SK-N-SH (cell line): ENCODE measurements around the gene SUPT3H.

Experiments used
- CTCF ChIP-seq: fragments of 200-600 bp; sonication (generic); IDR thresholded peaks from 2 replicates; pipeline ENCODE4 v1.6.1; 2017; ENCODE audit warnings: antibody characterized with exemption, mild to moderate bottlenecking, moderate library complexity
- FOSL2 ChIP-seq: IDR thresholded peaks from 2 replicates; pipeline ENCODE4 v1.4.0; 2012; ENCODE audit warnings: low read depth, mild to moderate bottlenecking, moderate library complexity, borderline replicate concordance
- FOXJ3 ChIP-seq: sonication (generic); formaldehyde crosslinking; IDR thresholded peaks from 2 replicates; pipeline ENCODE4 v1.5.1; 2020; ENCODE audit warnings: mild to moderate bottlenecking, missing genetic modification reagents
- FOXM1 ChIP-seq: IDR thresholded peaks from 2 replicates; pipeline ENCODE4 v1.4.0; 2012; ENCODE audit warnings: low read depth, mild to moderate bottlenecking
- GABPA ChIP-seq: IDR thresholded peaks from 2 replicates; pipeline ENCODE4 v1.4.0; 2012; ENCODE audit warnings: low read depth, mild to moderate bottlenecking
- MXI1 ChIP-seq: IDR thresholded peaks from 2 replicates; pipeline ENCODE4 v1.6.1; 2012; ENCODE audit warnings: mild to moderate bottlenecking, low read depth, low read length, improper control_type of control experiment
- POLR2AphosphoS5 ChIP-seq: IDR thresholded peaks from 2 replicates; pipeline ENCODE4 v1.6.1; 2012; ENCODE audit warnings: low read depth, low read length
- RAD21 ChIP-seq: IDR thresholded peaks from 2 replicates; pipeline ENCODE4 v1.6.1; 2012; ENCODE audit warnings: mild to moderate bottlenecking, low read length
- RFX5 ChIP-seq: IDR thresholded peaks from 2 replicates; pipeline ENCODE4 v1.6.1; 2012; ENCODE audit warnings: mild to moderate bottlenecking, improper control_type of control experiment, low read length
- SIN3A ChIP-seq: IDR thresholded peaks from 2 replicates; pipeline ENCODE4 v1.6.1; 2012; ENCODE audit warnings: low read depth, mild to moderate bottlenecking, low read length, moderate library complexity, borderline replicate concordance
- TEAD4 ChIP-seq: IDR thresholded peaks from 2 replicates; pipeline ENCODE4 v1.4.0; 2012; ENCODE audit warnings: mild to moderate bottlenecking, borderline replicate concordance; ENCODE audit not compliant: insufficient read depth
- YY1 ChIP-seq: IDR thresholded peaks from 2 replicates; pipeline ENCODE4 v1.4.0; 2012; ENCODE audit warnings: low read depth, mild to moderate bottlenecking

- TF ChIP-seq GABPA (no peak), CTCF (no peak), SIN3A (no peak), RFX5 (no peak), YY1 (no peak), FOSL2 (no peak), FOXJ3 (CRISPR knock-in tag) (no peak), FOXM1 (no peak), POLR2AphosphoS5 (no peak), MXI1 (no peak), TEAD4 (no peak), RAD21 (no peak)
Measured at GRCh38 chr6:45074439-45074838, 303.3 kb downstream of the SUPT3H start.
